GM21381 (cell line): ENCODE results near the gene RAB10.
"Not testable (repeated sequence)": the region's sequence is repeated elsewhere in the genome, so short reads cannot be mapped to it uniquely, and the experiment has no call there.

Experiments
- ATAC-seq: cut with Tn5 transposase; IDR thresholded peaks from one replicate; pipeline ENCODE4 v1.9.1; 2021; ENCODE audit warnings: mild to moderate bottlenecking, moderate library complexity; ENCODE audit not compliant: unreplicated experiment

The RAB10 gene

DNA sequence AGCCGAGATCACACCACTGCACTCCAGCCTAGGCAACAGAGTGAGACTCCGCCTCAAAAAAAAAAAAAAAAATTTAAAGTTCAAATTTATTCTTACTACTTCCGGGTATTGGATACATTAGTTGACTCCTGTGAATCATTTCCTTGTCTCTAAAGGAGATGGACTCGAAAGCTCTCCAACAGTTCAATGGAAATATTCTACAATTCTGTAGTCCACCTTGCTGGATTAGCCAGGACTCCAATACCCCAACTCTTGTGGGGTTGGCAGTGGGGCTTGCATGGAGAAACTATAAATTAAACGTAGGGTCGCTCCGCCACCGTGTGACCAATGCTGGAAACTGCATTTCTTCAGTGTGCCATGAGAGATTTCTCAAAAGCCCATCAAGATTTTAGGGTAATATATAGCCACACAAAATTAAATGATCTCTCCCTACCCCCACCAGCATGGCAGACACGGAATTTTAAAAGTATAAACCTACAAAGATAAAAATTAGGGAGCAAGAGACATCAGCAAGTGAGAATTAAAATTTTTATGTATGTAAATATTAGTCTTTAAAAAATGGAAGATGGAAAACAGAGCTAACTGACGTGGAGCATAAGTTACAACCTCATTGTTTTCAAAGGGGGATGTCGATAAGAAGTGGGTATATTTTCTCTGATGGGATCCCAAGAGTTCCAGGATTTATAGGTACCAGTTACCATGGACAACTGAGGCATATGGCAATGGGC lies 111.2 kb downstream of the RAB10 start:
- no peak for ATAC-seq

DNA sequence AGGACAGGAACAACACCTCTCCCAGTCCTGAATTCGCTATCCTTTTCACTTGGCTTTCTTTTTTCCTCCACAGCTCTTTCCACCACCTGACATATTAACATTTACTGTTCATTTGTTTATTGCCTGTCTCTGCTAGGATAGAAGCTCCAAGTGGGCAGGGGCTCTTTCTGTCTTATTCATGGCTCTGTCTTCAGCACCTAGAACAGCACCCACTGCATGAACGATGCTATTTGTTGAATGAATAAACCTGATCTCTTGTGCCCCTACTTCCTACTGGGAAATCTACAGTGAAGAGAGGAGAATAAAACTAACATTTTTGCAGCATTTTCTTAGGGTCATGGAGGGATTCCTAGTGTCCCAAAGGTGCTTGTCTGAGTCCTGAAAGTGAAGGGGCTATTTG lies 114.6 kb downstream of the RAB10 start:
- no peak for ATAC-seq

GRCh38 chr2:26150243-26150642 lies 116.4 kb downstream of the RAB10 start:
- ATAC-seq = no peak

- ATAC-seq = no peak
These were observed 123.7 kb downstream of the RAB10 start for GRCh38 chr2:26157580-26157979.

- no peak for ATAC-seq
These were observed 128.0 kb downstream of the RAB10 start for GRCh38 chr2:26161926-26162325.

DNA sequence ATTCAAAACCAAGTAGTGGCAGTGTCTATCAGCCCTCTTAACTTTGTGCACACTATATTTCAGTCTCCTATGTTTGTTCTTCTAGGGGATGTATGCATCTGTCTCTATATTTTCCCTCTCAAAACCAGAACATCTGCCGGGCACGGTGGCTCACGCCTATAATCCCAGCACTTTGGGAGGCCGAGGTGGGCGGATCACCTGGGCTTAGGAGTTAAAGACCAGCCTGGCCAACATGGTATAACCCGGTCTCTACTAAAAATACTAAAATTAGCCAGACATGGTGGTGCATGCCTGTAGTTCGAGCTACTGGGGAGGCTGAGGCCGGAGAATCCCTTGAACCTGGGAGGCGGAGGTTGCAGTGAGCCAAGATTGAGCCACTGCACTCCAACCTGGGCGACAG lies 129.1 kb downstream of the RAB10 start:
- ATAC-seq = no peak

- no peak for ATAC-seq
These were observed 130.3 kb downstream of the RAB10 start for GRCh38 chr2:26164231-26164630.

DNA sequence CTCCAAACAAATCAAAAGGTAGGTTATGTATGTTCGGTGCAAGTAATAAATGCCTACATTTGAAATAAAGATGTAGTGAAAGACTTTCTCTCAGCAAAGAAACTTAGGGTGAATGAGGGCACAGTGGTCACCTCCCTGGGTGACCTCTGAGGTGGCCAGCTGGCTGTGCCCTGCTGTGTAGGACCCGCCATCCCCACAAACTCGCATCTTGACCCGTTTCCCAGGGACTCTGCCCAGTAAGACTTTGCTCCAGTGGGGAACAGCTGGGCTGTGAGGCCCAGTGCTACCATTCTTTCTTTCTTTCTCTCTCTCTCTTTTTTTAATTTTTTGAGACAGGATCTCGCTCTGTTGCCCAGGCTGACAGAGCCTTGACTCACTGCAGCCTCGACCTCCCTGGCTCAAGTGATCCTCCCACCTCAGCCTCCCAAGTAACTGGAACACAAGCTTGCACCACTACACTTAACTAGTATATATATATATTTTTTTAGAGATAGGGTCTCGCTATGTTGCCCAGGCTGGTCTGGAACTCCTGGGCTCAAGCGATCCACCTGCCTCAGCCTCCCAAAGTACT lies 130.8 kb downstream of the RAB10 start:
- ATAC-seq = no peak

GRCh38 chr2:26165403-26165802 lies 131.5 kb downstream of the RAB10 start:
- no peak for ATAC-seq

DNA sequence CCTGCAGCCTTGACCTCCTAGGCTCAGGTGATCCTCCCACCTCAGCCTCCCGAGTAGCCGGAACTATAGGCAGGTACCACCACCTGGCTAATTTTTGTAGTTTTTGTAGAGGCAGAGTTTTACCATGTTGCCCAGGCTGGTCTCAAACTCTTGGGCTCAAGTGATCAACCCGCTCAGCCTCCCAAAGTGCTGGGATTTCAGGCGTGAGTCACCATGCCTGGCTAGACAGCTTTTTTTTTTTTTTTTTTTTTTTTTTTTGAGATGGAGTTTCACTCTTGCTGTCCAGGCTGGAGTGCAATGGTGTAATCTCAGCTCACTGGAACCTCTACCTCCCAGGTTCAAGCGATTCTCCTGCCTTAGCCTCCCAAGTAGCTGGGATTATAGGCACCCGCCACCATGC lies 132.7 kb downstream of the RAB10 start:
- ATAC-seq = not testable (repeated sequence)

- no peak for ATAC-seq
These were observed 134.9 kb downstream of the RAB10 start for GRCh38 chr2:26168785-26169184.

GRCh38 chr2:26169226-26169625 lies 135.3 kb downstream of the RAB10 start:
- ATAC-seq = no peak

DNA sequence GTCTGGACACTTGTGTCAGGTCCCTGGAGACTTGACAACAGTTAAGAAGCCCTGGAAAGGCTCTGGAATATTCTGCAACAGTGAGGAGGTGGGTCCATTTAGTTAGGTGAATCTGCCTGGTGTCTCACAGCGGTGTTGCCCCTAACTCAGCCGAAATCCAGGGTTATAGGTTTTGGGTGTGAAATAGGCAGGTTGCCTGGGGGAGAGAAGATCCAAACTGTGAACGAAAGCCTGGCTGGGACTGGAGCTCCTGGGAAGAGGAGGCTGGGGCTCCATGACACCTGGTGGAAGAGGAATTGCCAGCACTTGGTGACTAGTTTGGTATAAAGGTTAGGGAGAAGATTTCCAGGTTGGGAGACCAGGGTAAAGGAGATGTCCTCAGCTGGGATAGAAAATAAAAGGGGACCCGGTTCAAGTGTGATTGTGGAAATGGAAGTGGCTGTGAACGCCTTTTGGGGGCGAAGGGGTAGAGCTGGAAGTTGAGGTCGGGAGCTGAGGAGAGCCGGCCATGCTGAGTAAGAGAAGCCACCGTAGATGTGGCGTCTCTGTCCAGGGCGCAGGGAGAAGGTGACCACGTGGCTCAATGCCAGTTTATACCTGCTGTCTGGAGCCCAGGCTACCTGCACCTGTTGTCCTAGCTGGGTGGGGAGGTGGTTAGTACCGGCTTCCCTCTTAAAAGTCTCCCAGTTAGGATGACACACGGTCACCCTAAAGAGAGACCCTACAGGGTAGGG lies 136.0 kb downstream of the RAB10 start:
- ATAC-seq = no peak

GRCh38 chr2:26170795-26171194 lies 136.9 kb downstream of the RAB10 start:
- no peak for ATAC-seq

DNA sequence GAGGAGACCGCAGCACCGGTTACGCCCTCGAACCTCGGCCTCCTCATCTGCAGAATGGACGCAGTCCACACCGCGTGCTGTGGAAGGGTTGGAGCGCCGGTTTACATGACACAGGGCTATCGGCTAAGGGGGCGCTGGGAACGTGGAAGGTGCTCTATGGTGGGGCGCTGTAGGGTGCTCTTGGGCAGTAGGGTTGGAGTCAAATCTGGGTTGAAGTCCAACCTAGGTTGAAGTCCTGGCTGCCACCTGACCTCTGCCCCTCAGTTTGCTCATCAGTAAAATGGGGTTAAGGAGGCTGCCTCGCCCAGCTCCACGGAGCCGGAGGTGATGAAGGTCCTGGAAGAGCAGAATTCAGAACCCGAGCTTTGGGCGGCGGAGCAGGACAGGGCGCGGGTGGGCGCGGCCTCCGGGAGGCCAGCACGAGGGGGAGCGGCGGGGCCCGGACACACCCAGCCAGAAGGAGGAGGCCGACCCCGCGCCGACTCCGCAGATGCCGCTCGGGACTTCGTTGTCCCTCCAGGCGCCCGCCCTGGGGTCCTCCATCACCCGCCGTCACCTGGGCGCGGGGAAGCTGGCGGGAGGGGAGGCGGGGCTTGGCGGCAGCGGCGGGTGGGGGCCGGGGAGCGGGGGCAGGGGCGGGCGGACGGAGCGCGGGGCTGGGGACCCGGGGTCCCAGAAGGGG lies 138.4 kb downstream of the RAB10 start:
- no peak for ATAC-seq

GRCh38 chr2:26172871-26173775 lies 139.2 kb downstream of the RAB10 start, which contains the start of gene GAREM2:
Gene GAREM2, plus strand, starts transcription at chr2:26173088. Its CDS starts 133 bp downstream, at chr2:26173221.
- ATAC-seq = no peak

DNA sequence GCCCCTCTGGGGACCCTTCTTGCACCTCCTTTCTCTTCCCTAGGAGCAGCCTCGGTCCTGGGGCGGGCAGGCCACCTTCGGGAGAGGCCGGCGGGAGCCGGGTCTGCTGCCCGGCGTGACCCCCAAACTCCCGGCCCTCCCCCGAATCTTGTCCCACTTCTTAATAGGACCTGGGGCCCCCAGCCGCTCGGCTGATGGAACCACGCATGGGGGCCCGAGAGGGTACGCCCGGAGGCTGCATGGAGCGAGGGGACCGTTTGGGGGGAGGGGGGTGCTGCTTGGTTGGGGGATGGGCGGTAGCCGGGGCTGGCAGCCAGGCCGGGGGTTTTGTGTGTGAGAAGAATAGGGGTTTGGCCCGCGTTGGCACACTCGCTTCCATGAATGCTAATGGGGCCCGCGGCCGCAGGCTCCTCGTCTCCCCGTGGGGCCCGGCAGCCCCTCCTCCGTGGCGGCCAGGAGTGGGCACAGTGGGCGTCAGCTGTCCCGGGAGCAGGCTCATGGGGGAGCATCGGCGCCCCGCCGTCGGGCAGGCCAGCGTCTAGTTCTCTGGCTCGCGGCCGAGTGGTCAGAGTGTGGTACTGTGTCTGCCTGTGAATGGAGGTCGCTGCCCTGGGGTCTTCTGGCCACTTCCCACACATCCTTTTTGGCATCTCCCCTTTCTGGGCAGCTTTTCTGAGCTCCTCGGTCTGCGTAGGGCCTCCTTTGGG lies 140.0 kb downstream of the RAB10 start:
- ATAC-seq = no peak

DNA sequence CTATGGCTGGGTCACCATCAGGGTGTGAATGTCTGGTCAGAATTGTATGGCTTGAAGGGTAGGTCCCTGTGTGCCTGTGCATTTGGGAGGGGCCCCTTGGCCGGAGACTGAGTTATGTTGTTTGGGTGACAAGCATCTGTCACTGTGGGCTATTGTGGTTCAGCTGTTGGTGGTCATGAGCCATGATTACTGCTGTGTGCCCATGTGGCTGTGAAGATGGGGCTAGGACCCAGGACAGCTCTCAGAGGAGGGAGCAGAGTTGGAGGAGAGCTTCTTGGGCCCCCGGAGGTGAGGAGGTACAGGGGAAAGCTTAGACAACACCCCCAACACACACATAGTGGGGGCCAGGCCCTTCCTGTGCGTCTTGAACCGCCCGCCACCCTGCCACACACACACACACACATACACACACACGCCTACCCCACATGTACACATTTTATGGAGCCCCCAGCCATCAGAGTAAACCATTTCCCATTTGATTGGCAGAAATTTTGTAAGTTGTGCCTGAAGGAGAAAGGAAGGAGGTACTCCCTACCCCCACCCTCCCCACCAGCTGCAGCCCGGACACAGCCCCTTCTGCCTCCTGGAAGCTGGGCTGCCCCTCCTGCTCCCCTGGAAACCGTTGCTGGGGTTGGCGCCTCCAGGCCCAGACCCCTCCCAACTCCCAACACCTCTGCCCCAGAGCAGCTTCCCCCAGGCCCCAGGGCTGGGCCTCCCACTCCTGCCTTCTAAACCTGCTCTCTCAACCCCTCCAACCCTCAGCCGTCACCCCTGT lies 141.0 kb downstream of the RAB10 start:
- no peak for ATAC-seq
